D721Med (cell line): Measurements from ENCODE around the gene WSCD1.

ENCODE experiments used
- DNase-seq: peaks from one replicate; pipeline ENCODE4 v3.0.0; 2011; ENCODE audit warnings: low spot score; ENCODE audit not compliant: insufficient read length
- FAIRE-seq: peaks from 2 replicates; lab custom pipeline; 2011; peaks lifted over from hg19 to GRCh38; lab: Jason Lieb, UNC
- TF ChIP-seq, protein P1 (sequence below): IDR thresholded peaks from 2 replicates; pipeline ENCODE4 v1.5.1; 2012; ENCODE audit warnings: mild to moderate bottlenecking, control low read depth; ENCODE audit not compliant: insufficient read depth; ENCODE audit errors: missing control alignments

Gene WSCD1

DNA sequence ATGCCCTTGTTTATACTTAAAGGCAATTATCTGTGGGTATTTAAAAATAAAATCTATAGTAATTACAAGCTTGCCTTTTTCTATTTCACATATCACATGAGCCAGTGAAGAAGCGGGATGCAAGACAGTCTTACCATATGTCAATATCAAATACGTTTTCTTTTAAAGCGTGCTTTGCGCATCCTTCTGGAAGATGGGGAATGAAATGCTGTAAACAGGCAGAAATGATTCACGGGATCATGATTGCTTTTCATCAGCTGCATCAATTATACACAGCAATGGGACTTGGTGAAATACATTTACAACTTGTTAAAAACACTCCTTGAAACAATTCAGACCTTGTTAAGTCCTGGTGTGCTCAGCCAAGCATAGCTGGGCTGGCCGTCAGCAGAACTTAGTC, 72.5 kb downstream of the WSCD1 start:
- TF ChIP-seq, protein P1, sequence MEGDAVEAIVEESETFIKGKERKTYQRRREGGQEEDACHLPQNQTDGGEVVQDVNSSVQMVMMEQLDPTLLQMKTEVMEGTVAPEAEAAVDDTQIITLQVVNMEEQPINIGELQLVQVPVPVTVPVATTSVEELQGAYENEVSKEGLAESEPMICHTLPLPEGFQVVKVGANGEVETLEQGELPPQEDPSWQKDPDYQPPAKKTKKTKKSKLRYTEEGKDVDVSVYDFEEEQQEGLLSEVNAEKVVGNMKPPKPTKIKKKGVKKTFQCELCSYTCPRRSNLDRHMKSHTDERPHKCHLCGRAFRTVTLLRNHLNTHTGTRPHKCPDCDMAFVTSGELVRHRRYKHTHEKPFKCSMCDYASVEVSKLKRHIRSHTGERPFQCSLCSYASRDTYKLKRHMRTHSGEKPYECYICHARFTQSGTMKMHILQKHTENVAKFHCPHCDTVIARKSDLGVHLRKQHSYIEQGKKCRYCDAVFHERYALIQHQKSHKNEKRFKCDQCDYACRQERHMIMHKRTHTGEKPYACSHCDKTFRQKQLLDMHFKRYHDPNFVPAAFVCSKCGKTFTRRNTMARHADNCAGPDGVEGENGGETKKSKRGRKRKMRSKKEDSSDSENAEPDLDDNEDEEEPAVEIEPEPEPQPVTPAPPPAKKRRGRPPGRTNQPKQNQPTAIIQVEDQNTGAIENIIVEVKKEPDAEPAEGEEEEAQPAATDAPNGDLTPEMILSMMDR = no peak
- DNase-seq = no peak
- FAIRE-seq = no peak

GRCh38 chr17:6145946-6146345, 75.8 kb downstream of the WSCD1 start:
- TF ChIP-seq, protein P1 = no peak
- no peak for FAIRE-seq
- DNase-seq = no peak

DNA sequence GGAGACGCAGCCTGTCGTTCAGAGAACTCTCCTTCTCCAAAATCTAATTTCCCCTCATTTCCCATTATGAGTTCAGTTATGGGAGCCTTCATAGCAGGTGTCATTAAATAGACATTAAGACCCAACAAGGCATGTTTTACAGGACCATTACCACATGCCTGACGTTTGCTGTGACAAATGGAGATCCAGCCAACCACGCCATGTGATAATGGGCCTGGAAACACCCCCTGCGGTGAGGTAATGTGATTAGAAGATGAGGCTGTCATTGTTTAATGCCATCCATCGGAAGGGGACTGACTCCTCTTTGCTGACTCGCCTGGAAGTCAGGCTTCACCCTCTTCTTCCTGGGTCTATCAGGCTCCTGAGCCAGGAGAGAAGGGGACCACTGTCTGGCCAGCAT, 76.9 kb downstream of the WSCD1 start:
- no peak for FAIRE-seq
- TF ChIP-seq, protein P1 = no peak
- no peak for DNase-seq

- TF ChIP-seq, protein P1 = no peak
- DNase-seq = no peak
- no peak for FAIRE-seq
Measured at GRCh38 chr17:6153375-6153774, 83.2 kb downstream of the WSCD1 start.

GRCh38 chr17:6157716-6158115, 87.5 kb downstream of the WSCD1 start:
- no peak for FAIRE-seq
- TF ChIP-seq, protein P1 = no peak
- DNase-seq = no peak

- FAIRE-seq = no peak
- TF ChIP-seq, protein P1 = no peak
- DNase-seq = no peak
Measured at GRCh38 chr17:6159541-6160231, 89.5 kb downstream of the WSCD1 start.

DNA sequence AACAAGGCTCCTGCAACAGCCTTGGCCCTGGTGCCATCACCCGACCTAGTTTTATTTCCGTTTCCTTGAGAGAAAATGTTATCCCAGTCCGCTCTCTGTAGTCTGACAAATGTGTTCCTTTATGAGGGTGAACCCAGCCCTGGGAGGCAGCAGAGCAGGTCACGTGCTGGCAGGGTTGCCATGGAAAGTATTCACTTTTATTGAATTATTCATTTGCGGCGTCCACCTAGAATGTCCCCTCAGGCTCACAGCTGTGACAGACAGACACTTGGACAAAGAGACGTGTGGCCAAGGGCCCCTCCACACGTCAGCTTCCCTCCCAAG, 90.0 kb downstream of the WSCD1 start:
- DNase-seq (no peak), FAIRE-seq (no peak)
- TF ChIP-seq, protein P1 = no peak
